HepG2 (cell line): Measurements from ENCODE around the gene NDRG3. TPM values are rescaled to one million over a fixed set of nuclear protein-coding genes. Genes with fewer than 3 reads are reported as not detected.

ENCODE experiments used
- ATAC-seq: fragments of 200-7000 bp; cut with Tn5 transposase; 3 replicates; pipeline ENCODE4 v1.9.1; 2020; ENCODE audit warnings: mild to moderate bottlenecking, moderate library complexity
- BruUV-seq: library from RNA; stranded (reverse); fragments of 400-500 nt; replicated peaks from 2 replicates; lab custom pipeline; 2021; lab: Mats Ljungman, UMichigan
- CTCF ChIA-PET: fragments of 300-600 bp; formaldehyde crosslinking; extraction: SDS; loops from one replicate; lab custom pipeline; 2021; ENCODE audit warnings: low total read pairs, inconsistent platforms, low intra/inter-chr PET ratio; lab: Yijun Ruan, JAX
- POLR2A ChIA-PET: fragments of 350-600 bp; sonication (Branson Sonifier 250); formaldehyde crosslinking; loops from one replicate; lab custom pipeline; 2020; ENCODE audit warnings: antibody characterized with exemption, inconsistent platforms; lab: Yijun Ruan, JAX
- DNase-seq: peaks from one replicate; pipeline ENCODE4 v3.0.0-alpha.2; 2015; ENCODE audit warnings: low spot score
- FAIRE-seq: peaks from 3 replicates; lab custom pipeline; 2011; peaks lifted over from hg19 to GRCh38; lab: Jason Lieb, UNC
- H2AFZ ChIP-seq: one replicate; pipeline ENCODE4 v1.6.1; 2011; ENCODE audit warnings: low read length, inconsistent platforms
- H3K27ac ChIP-seq: fragments of 300-600 bp; 3 replicates; pipeline ENCODE4 v1.8.0; 2011; ENCODE audit warnings: mixed run types, mild to moderate bottlenecking, mixed read lengths, low read length, inconsistent platforms; ENCODE audit not compliant: insufficient read depth; ENCODE audit errors: extremely low read length
- H3K27me3 ChIP-seq, 2 experiments: fragments of 200-600 bp in 1 of 2; 2 replicates in 1 of 2; 3 replicates in 1 of 2; pipeline versions ENCODE4 v1.6.0 to v1.8.0; 2011; ENCODE audit warnings: low read length in 2 of 2, mild to moderate bottlenecking in 2 of 2, moderate library complexity in 2 of 2, inconsistent platforms in 1 of 2; ENCODE audit not compliant: insufficient read depth in 2 of 2, control insufficient read depth in 1 of 2
- H3K36me3 ChIP-seq, 2 experiments: fragments of 200-600 bp in 1 of 2; replicated peaks in 1 of 2; 2 replicates in 1 of 2; 3 replicates in 1 of 2; pipeline versions ENCODE4 v1.5.1 to v1.8.0; 2011; ENCODE audit warnings: low read length in 2 of 2, inconsistent platforms in 1 of 2; ENCODE audit not compliant: insufficient read depth in 2 of 2, control insufficient read depth in 1 of 2
- H3K4me1 ChIP-seq: 2 replicates; pipeline ENCODE4 v1.5.1; 2012; ENCODE audit warnings: low read length, inconsistent platforms; ENCODE audit not compliant: insufficient read depth
- H3K4me2 ChIP-seq: 2 replicates; pipeline ENCODE4 v1.6.0; 2011; ENCODE audit warnings: low read depth, low read length, inconsistent platforms
- H3K4me3 ChIP-seq, 3 experiments: fragments of 200-600 bp in 1 of 3; sonication (generic), shearing (Covaris generic) in 1 of 3; replicated peaks in 1 of 3; 2 replicates each; pipeline ENCODE4 v1.5.1; 2011 to 2016; ENCODE audit warnings: low read length in 3 of 3, inconsistent platforms in 2 of 3, low read depth in 2 of 3, mild to moderate bottlenecking in 2 of 3, control low read depth in 1 of 3, mixed read lengths in 1 of 3; ENCODE audit not compliant: insufficient read depth in 1 of 3
- H3K79me2 ChIP-seq: one replicate; pipeline ENCODE4 v1.6.1; 2011; ENCODE audit warnings: low read length, inconsistent platforms; ENCODE audit not compliant: insufficient read depth
- H3K9ac ChIP-seq: 2 replicates; pipeline ENCODE4 v1.6.0; 2011; ENCODE audit warnings: mild to moderate bottlenecking, low read depth, low read length, inconsistent platforms; ENCODE audit not compliant: insufficient read depth
- H3K9me3 ChIP-seq: 2 replicates; pipeline ENCODE4 v1.5.1; 2012; ENCODE audit warnings: mild to moderate bottlenecking, low read length
- H4K20me1 ChIP-seq: 2 replicates; pipeline ENCODE4 v1.6.0; 2011; ENCODE audit warnings: inconsistent platforms, mild to moderate bottlenecking, low read length, moderate library complexity; ENCODE audit not compliant: insufficient read depth
- BCL6 ChIP-seq: IDR thresholded peaks from 2 replicates; pipeline ENCODE4 v1.6.1; 2016; ENCODE audit warnings: missing genetic modification reagents, missing compliant biosample characterization
- CBX2 ChIP-seq, 2 experiments: fragments of 200-600 bp in 1 of 2; sonication (generic); formaldehyde crosslinking in 1 of 2; IDR thresholded peaks; 2 replicates each; pipeline versions ENCODE4 v1.7.0 to v1.8.1; 2018 to 2022; ENCODE audit warnings: low read depth in 2 of 2, low read length in 1 of 2, mild to moderate bottlenecking in 1 of 2, missing genetic modification reagents in 1 of 2
- GTF2F1 ChIP-seq: fragments of 150-350 bp; IDR thresholded peaks from 2 replicates; pipeline ENCODE4 v1.6.1; 2014; ENCODE audit warnings: low read length
- GZF1 ChIP-seq: sonication (generic); formaldehyde crosslinking; IDR thresholded peaks from 2 replicates; pipeline ENCODE4 v1.5.1; 2020; ENCODE audit warnings: mild to moderate bottlenecking, missing genetic modification reagents
- HDAC6 ChIP-seq: fragments of 200-600 bp; sonication (generic); IDR thresholded peaks from 2 replicates; pipeline ENCODE4 v1.7.0; 2017; ENCODE audit warnings: mild to moderate bottlenecking, antibody characterized with exemption, low read length, low read depth
- KAT7 ChIP-seq: IDR thresholded peaks from 2 replicates; pipeline ENCODE4 v1.6.1; 2018; ENCODE audit warnings: borderline replicate concordance, missing compliant biosample characterization
- MYC ChIP-seq: sonication (generic); formaldehyde crosslinking; IDR thresholded peaks from 2 replicates; pipeline ENCODE4 v1.9.0; 2021; ENCODE audit warnings: missing genetic modification reagents, borderline replicate concordance
- PATZ1 ChIP-seq: sonication (generic); formaldehyde crosslinking; IDR thresholded peaks from 2 replicates; pipeline ENCODE4 v1.4.0; 2020; ENCODE audit warnings: missing genetic modification reagents
- PHF8 ChIP-seq: sonication (generic); formaldehyde crosslinking; IDR thresholded peaks from 2 replicates; pipeline ENCODE4 v1.5.0; 2020; ENCODE audit warnings: missing genetic modification reagents
- SNAPC4 ChIP-seq: sonication (generic); formaldehyde crosslinking; IDR thresholded peaks from 2 replicates; pipeline ENCODE4 v1.4.0; 2020; ENCODE audit warnings: mild to moderate bottlenecking, missing genetic modification reagents
- XRCC5 ChIP-seq: fragments of 200-400 bp; formaldehyde crosslinking; optimal IDR thresholded peaks from 2 replicates; pipeline ENCODE3; 2017; ENCODE audit warnings: mild to moderate bottlenecking, low read length
- ZBTB2 ChIP-seq: sonication (generic); formaldehyde crosslinking; IDR thresholded peaks from 2 replicates; pipeline ENCODE4 v1.8.0; 2022; ENCODE audit warnings: low read depth, missing genetic modification reagents
- ZNF792 ChIP-seq: IDR thresholded peaks from 2 replicates; pipeline ENCODE4 v1.6.1; 2016
- ZSCAN31 ChIP-seq: sonication (generic); formaldehyde crosslinking; IDR thresholded peaks from 2 replicates; pipeline ENCODE4 v1.5.0; 2020; ENCODE audit warnings: low read depth, mild to moderate bottlenecking, missing genetic modification reagents
- WGBS: methylation state at CpG from one replicate; pipeline ENCODE4 v1.1.6; 2017; ENCODE audit warnings: low lambda C conversion rate; 5-methylcytosine and 5-hydroxymethylcytosine counted together
- in situ Hi-C: cut with HindIII; loops from 2 replicates; pipeline ENCODE4 v1.10.0; 2017; ENCODE audit warnings: low pct_unique_long_range_greater_than_20kb; ENCODE audit not compliant: extremely low pct_ligation_motif_present
- intact Hi-C: fragments of 100-400 bp; cut with micrococcal nuclease; formaldehyde crosslinking; loops from one replicate; pipeline ENCODE4 v1.10.0; 2022; ENCODE audit not compliant: unreplicated experiment
- polyA plus RNA-seq, 8 experiments: library from polyadenylated mRNA; depleted of rRNA in 3 of 8; stranded (reverse) in 7 of 8; unstranded in 1 of 8; fragments of >200 nt; fragmentation: Illumina TruSeq in 4 of 8; extraction: Trizol in 4 of 8; gene quantifications; 2 replicates each; pipeline versions ENCODE4 v1.2.1 to v1.2.3, GENCODE V29; 2011 to 2016; ENCODE audit warnings: low read depth in 4 of 8, missing spikeins in 1 of 8, mixed read lengths in 1 of 8; ENCODE audit not compliant: insufficient read depth in 1 of 8
- total RNA-seq, 5 experiments: library from RNA; depleted of rRNA; stranded (reverse); fragments of >200 nt; fragmentation: Illumina TruSeq; extraction: Trizol; gene quantifications; 2 replicates each; pipeline ENCODE4 v1.2.3, GENCODE V29; 2016; ENCODE audit warnings: low read depth in 1 of 5
- TF ChIP-seq, protein P1 (sequence below): sonication (generic); formaldehyde crosslinking; conservative IDR thresholded peaks from 2 replicates; pipeline ENCODE4 v1.8.1; 2023; ENCODE audit warnings: missing genetic modification reagents

NDRG3 gene
- total and polyA plus RNA-seq, 2 of the 13 experiments (the other 11 are each of a cell fraction or from before 2014, with no cell fraction given) = 36.0 to 40.5 TPM

GRCh38 chr20:36744764-36745191 is 1.1 kb downstream of the NDRG3 start:
- peak overlapping the region; percentile 13 for H3K27ac ChIP-seq
- in situ Hi-C loops = no loop called here
- CTCF ChIA-PET = no interaction called here
- H3K4me2 ChIP-seq = peak overlapping the region; percentile 96
- FAIRE-seq (no peak), DNase-seq (no peak), ATAC-seq (peak; percentile 47)
- intact Hi-C loops = no loop called here
- BruUV-seq = no TSS peak
- POLR2A ChIA-PET = interaction anchor here (0.7 to 2.7 kb wide), 7 partner anchors 11 to 279 kb away, joined by 3 to 19 read pairs (median 5); partner anchors contain the start of gene RAB5IF
- peak overlapping the region; percentile 75 to 98 (median 93) for H3K4me3 ChIP-seq
- no peaks in the 10 kb centered on the region; a peak in 1 of 5 replicates for H3K27me3 ChIP-seq
- H4K20me1 ChIP-seq = no peaks in the 10 kb centered on the region
- H3K36me3 ChIP-seq = no peaks in the 10 kb centered on the region
- H2AFZ ChIP-seq = no peak overlapping the region
- WGBS = 25% methylated on average over 8 of the region's 8 CpGs
- peaks cover 18% of the 10 kb centered on the region for H3K4me1 ChIP-seq
- H3K79me2 ChIP-seq = peaks cover 12% of the 10 kb centered on the region
- H3K9ac ChIP-seq = peak overlapping the region; percentile 73
- H3K9me3 ChIP-seq = no peaks in the 10 kb centered on the region
- no peak for TF ChIP-seq PHF8 (CRISPR knock-in tag)
- TF ChIP-seq GZF1 (CRISPR knock-in tag) = no peak
- TF ChIP-seq SNAPC4 (CRISPR knock-in tag) = no peak
- TF ChIP-seq XRCC5 = peak; percentile 9
- TF ChIP-seq ZBTB2 (CRISPR knock-in tag) = no peak
- no peak for TF ChIP-seq MYC (CRISPR knock-in tag)
- TF ChIP-seq ZNF792 (CRISPR knock-in tag) = no peak
- TF ChIP-seq BCL6 = 0 out of 2 replicates have a peak, but pooled peaks have one; percentile 13
- TF ChIP-seq HDAC6 = no peak
- TF ChIP-seq ZSCAN31 (CRISPR knock-in tag) = no peak
- no peak for TF ChIP-seq CBX2 (IDR thresholded peaks at IDR 0.05; ENCODE audit: low read depth, low read length)
- no peak for TF ChIP-seq CBX2 (CRISPR knock-in tag; IDR thresholded peaks at IDR 0.05; ENCODE audit: low read depth)
- no peak for TF ChIP-seq GTF2F1
- no peak for TF ChIP-seq KAT7 (CRISPR knock-in tag)
- TF ChIP-seq, protein P1, sequence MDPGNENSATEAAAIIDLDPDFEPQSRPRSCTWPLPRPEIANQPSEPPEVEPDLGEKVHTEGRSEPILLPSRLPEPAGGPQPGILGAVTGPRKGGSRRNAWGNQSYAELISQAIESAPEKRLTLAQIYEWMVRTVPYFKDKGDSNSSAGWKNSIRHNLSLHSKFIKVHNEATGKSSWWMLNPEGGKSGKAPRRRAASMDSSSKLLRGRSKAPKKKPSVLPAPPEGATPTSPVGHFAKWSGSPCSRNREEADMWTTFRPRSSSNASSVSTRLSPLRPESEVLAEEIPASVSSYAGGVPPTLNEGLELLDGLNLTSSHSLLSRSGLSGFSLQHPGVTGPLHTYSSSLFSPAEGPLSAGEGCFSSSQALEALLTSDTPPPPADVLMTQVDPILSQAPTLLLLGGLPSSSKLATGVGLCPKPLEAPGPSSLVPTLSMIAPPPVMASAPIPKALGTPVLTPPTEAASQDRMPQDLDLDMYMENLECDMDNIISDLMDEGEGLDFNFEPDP (CRISPR knock-in tag) = no peak
- peak; percentile 15; the same call in 1 of the 2 replicates for TF ChIP-seq PATZ1
